CD4-positive, alpha-beta memory T cell (primary cell): ENCODE data around the gene IFRD1. TPM values are rescaled to one million over a fixed set of nuclear protein-coding genes. Genes with fewer than 3 reads are reported as not detected.

ENCODE experiments used
- CTCF ChIA-PET: fragments of 350-600 bp; sonication (Branson Sonifier 250); formaldehyde crosslinking; loops from one replicate; lab custom pipeline; 2021; ENCODE audit warnings: inconsistent platforms; ENCODE audit not compliant: partially characterized antibody; lab: Charles Lee
- POLR2A ChIA-PET: fragments of 350-600 bp; sonication (Branson Sonifier 250); formaldehyde crosslinking; loops from one replicate; lab custom pipeline; 2021; ENCODE audit not compliant: partially characterized antibody; lab: Charles Lee
- DNase-seq, 5 donors: peaks; one replicate each; pipeline versions ENCODE4 v3.0.0 to v3.0.0-alpha.2; 2020 to 2022; ENCODE audit warnings: mixed read lengths in 1 of 5
- H3K27ac ChIP-seq: one replicate; pipeline ENCODE4 v1.7.0; 2013; ENCODE audit warnings: low read depth, low read length
- H3K27me3 ChIP-seq: 2 replicates; pipeline ENCODE4 v1.7.0; 2013; ENCODE audit warnings: mild to moderate bottlenecking, low read length, moderate library complexity; ENCODE audit not compliant: insufficient read depth
- H3K36me3 ChIP-seq: 2 replicates; pipeline ENCODE4 v1.7.0; 2013; ENCODE audit warnings: mild to moderate bottlenecking, low read length, moderate library complexity; ENCODE audit not compliant: insufficient read depth
- H3K4me1 ChIP-seq: 2 replicates; pipeline ENCODE4 v1.7.0; 2013; ENCODE audit warnings: mild to moderate bottlenecking, low read length, moderate library complexity; ENCODE audit not compliant: insufficient read depth
- H3K4me3 ChIP-seq, 2 donors: one replicate each; pipeline ENCODE4 v1.7.0; 2013; ENCODE audit warnings: low read length in 2 of 2, mild to moderate bottlenecking in 1 of 2
- H3K9me3 ChIP-seq, 2 donors: one replicate each; pipeline ENCODE4 v1.7.0; 2013; ENCODE audit warnings: low read length in 2 of 2, control low read depth in 1 of 2; ENCODE audit not compliant: control insufficient read depth in 1 of 2
- H3K27ac Mint-ChIP-seq, 7 donors: one replicate each; pipeline ENCODE4 v1.8.0; 2020 to 2021; ENCODE audit warnings: mixed read lengths in 7 of 7, mild to moderate bottlenecking in 6 of 7, inconsistent platforms in 3 of 7, moderate library complexity in 3 of 7
- H3K27me3 Mint-ChIP-seq, 2 donors: one replicate each; pipeline ENCODE4 v1.8.0; 2020 to 2021; ENCODE audit warnings: mixed read lengths in 2 of 2
- H3K36me3 Mint-ChIP-seq, 2 donors: one replicate each; pipeline ENCODE4 v1.8.0; 2020 to 2021; ENCODE audit warnings: mixed read lengths in 2 of 2, inconsistent platforms in 1 of 2, mild to moderate bottlenecking in 1 of 2
- H3K4me1 Mint-ChIP-seq, 4 donors: one replicate each; pipeline ENCODE4 v1.8.0; 2020 to 2021; ENCODE audit warnings: mixed read lengths in 4 of 4, mild to moderate bottlenecking in 1 of 4
- H3K4me3 Mint-ChIP-seq, 8 donors: one replicate each; pipeline ENCODE4 v1.8.0; 2020 to 2021; ENCODE audit warnings: mixed read lengths in 8 of 8, mild to moderate bottlenecking in 7 of 8, moderate library complexity in 6 of 8, inconsistent platforms in 3 of 8
- H3K9me3 Mint-ChIP-seq, 8 donors: one replicate each; pipeline ENCODE4 v1.8.0; 2020 to 2021; ENCODE audit warnings: mixed read lengths in 8 of 8, mild to moderate bottlenecking in 5 of 8, inconsistent platforms in 3 of 8, moderate library complexity in 1 of 8
- intact Hi-C: fragments of 100-400 bp; cut with micrococcal nuclease; formaldehyde crosslinking; loops from one replicate; pipeline ENCODE4 v1.15.1; 2023
- polyA plus RNA-seq, 2 donors: library from polyadenylated mRNA; unstranded; fragments of 300-500 nt; fragmentation: Illumina TruSeq; gene quantifications; one replicate each; pipeline ENCODE4 v1.2.3, GENCODE V29; 2021
- total RNA-seq, 2 experiments: library from RNA; stranded (reverse); gene quantifications; one replicate each; pipeline ENCODE4 v1.2.3, GENCODE V29; 2021

Gene IFRD1
- total and polyA plus RNA-seq, 4 experiments from 2014 or later, result 19.8 to 57.0 (median 43.6) TPM

GRCh38 chr7:112467867-112468266 is 17.6 kb downstream of the IFRD1 start:
- Mint-ChIP-seq H3K4me1 (peaks cover 3 to 10% (median 5%) of the 10 kb centered on the region in 4 donors), H3K36me3 (peaks cover 60 to 81% of the 10 kb centered on the region in 2 donors), H3K9me3 (no peaks in the 10 kb centered on the region), H3K27me3 (no peaks in the 10 kb centered on the region), H3K4me3 (no peak overlapping the region), H3K27ac (peak overlapping the region in 2 of 7 donors; percentile 17 to 38)
- intact Hi-C loops, result loop anchor here (5.0 kb wide), 1 partner anchor 319 kb away; no protein-coding TSS in a partner anchor
- Histone ChIP-seq H3K36me3 (peaks cover 44% of the 10 kb centered on the region), H3K27ac (no peak overlapping the region), H3K4me1 (no peaks in the 10 kb centered on the region), H3K27me3 (no peaks in the 10 kb centered on the region), H3K4me3 (no peak overlapping the region), H3K9me3 (no peaks in the 10 kb centered on the region)
- ChIA-PET CTCF (interaction anchor here (1.0 kb wide), 1 partner anchor 17 kb away, joined by 3 read pairs; the partner anchor contains the start of gene IFRD1), POLR2A (interaction anchor here (1.6 kb wide), 1 partner anchor 17 kb away, joined by 7 read pairs; the partner anchor contains the start of gene IFRD1)
- no peak for DNase-seq

GRCh38 chr7:112470194-112470593 is 19.9 kb downstream of the IFRD1 start:
- no peaks in the 10 kb centered on the region for H3K9me3 Mint-ChIP-seq

DNA sequence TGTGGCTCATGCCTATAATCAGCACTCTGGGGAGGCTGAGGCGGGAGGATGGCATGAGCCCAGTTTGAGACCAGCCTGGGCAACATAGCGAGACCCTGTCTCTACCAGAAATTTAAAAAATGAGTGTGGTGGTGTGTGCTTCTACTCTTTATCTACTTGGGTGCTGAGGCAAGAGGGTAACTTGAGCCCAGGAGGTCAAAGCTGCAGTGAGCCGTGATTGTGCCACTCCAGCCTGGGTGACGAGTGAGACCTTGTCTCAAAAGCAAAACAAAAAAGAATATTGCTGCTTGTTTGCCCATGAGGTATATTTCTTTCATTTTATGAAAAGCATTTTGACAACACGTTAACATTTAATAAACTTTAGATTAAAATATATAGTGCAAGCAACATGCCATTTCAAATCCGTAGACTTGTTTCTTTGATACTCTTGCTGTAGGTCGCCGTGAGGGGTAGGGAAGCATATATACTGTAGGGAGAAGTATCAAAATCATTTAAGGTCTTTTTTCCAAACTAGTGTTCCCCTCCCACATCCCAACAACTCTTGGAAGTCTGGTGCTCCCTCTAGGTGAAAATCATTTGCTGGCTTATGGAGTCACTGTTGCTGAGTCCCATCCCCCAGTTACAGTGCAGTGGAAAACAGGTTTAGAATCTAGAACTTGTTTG is 26.3 kb downstream of the IFRD1 start:
- POLR2A ChIA-PET, result no interaction called here
- Histone ChIP-seq H3K9me3 (no peaks in the 10 kb centered on the region), H3K4me1 (no peaks in the 10 kb centered on the region), H3K36me3 (peaks cover 21% of the 10 kb centered on the region), H3K27me3 (no peaks in the 10 kb centered on the region), H3K27ac (no peak overlapping the region), H3K4me3 (no peak overlapping the region)
- Mint-ChIP-seq H3K4me1 (peaks cover 0 to 5% (median under 1%) of the 10 kb centered on the region in 4 donors), H3K4me3 (no peak overlapping the region), H3K27me3 (no peaks in the 10 kb centered on the region), H3K36me3 (peaks cover 51 to 59% of the 10 kb centered on the region in 2 donors), H3K9me3 (no peaks in the 10 kb centered on the region), H3K27ac (peak overlapping the region in 1 of 7 donors; percentile 15)
- CTCF ChIA-PET, result no interaction called here
- no peak for DNase-seq
- intact Hi-C loops, result no loop called here

More at GRCh38 chr7:112470194-112470593, 19.9 kb downstream of the IFRD1 start:
- DNase-seq, result no peak
- H3K4me3 ChIP-seq, result no peak overlapping the region
- H3K4me1 ChIP-seq, result no peaks in the 10 kb centered on the region
- POLR2A ChIA-PET, result no interaction called here
- H3K27ac Mint-ChIP-seq, result peak overlapping the region in 2 of 7 donors; percentile 30 to 32
- H3K27me3 Mint-ChIP-seq, result no peaks in the 10 kb centered on the region
- no peak overlapping the region for H3K27ac ChIP-seq
- H3K4me1 Mint-ChIP-seq, result peaks cover 3 to 6% (median 5%) of the 10 kb centered on the region in 4 donors
- H3K27me3 ChIP-seq, result no peaks in the 10 kb centered on the region
- intact Hi-C loops, result no loop called here
- peaks cover 42% of the 10 kb centered on the region for H3K36me3 ChIP-seq
- CTCF ChIA-PET, result no interaction called here
- no peaks in the 10 kb centered on the region for H3K9me3 ChIP-seq
- H3K36me3 Mint-ChIP-seq, result peaks cover 54 to 72% of the 10 kb centered on the region in 2 donors
- no peak overlapping the region for H3K4me3 Mint-ChIP-seq

DNA sequence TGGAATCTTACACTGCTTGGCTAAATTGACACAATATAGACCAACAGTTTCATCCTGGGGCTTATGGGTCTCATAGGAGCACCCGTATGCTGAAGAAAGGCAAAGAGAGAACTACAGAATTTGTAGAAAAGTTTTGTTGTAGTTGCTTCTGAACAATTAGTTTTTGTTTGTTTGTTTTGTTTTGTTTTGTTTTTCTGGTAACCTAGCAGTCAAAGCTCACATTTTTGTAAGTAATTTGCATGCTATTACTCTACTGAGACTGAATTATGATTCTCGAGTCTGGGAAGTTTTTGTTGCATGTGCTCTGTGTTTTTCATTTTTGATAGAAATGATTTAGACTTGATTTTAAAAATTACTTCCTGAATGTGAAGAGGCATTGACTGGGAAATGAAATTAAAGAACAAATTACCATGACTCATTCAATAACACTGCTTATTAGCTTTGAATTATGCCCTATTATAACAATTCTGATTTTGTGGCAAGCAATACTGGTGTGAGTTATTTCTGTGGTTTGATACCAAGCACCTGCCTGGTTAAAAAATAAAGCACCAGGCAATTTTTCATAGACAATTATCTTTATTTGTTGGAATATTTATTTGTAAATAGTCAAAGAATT is 31.0 kb downstream of the IFRD1 start:
- H3K36me3 ChIP-seq, result no peaks in the 10 kb centered on the region
- no peak overlapping the region for H3K27ac Mint-ChIP-seq
- H3K9me3 ChIP-seq, result no peaks in the 10 kb centered on the region
- H3K4me1 Mint-ChIP-seq, result peaks cover 0 to 3% (median 1%) of the 10 kb centered on the region in 4 donors
- ChIA-PET POLR2A (no interaction called here), CTCF (interaction anchor here (0.7 kb wide), 1 partner anchor 15 kb away, joined by 3 read pairs; no protein-coding TSS in a partner anchor)
- no peaks in the 10 kb centered on the region for H3K4me1 ChIP-seq
- no peaks in the 10 kb centered on the region for H3K27me3 ChIP-seq
- H3K4me3 Mint-ChIP-seq, result no peak overlapping the region
- intact Hi-C loops, result no loop called here
- H3K36me3 Mint-ChIP-seq, result peaks cover 20 to 25% of the 10 kb centered on the region in 2 donors
- no peak overlapping the region for H3K27ac ChIP-seq
- H3K9me3 Mint-ChIP-seq, result no peaks in the 10 kb centered on the region
- H3K27me3 Mint-ChIP-seq, result no peaks in the 10 kb centered on the region
- no peak for DNase-seq
- no peak overlapping the region for H3K4me3 ChIP-seq

GRCh38 chr7:112481833-112482670 is 31.8 kb downstream of the IFRD1 start:
- H3K4me1 ChIP-seq, result no peaks in the 10 kb centered on the region
- H3K4me3 ChIP-seq, result no peak overlapping the region
- no peak for DNase-seq
- intact Hi-C loops, result no loop called here
- no peak overlapping the region for H3K27ac ChIP-seq
- H3K9me3 Mint-ChIP-seq, result no peaks in the 10 kb centered on the region
- no peak overlapping the region for H3K4me3 Mint-ChIP-seq
- ChIA-PET POLR2A (no interaction called here), CTCF (interaction anchor here (1.2 kb wide), 1 partner anchor 15 kb away, joined by 3 read pairs; no protein-coding TSS in a partner anchor)
- no peaks in the 10 kb centered on the region for H3K36me3 ChIP-seq
- peaks cover 17 to 18% of the 10 kb centered on the region in 2 donors for H3K36me3 Mint-ChIP-seq
- no peak overlapping the region for H3K27ac Mint-ChIP-seq
- no peaks in the 10 kb centered on the region for H3K9me3 ChIP-seq
- H3K27me3 Mint-ChIP-seq, result no peaks in the 10 kb centered on the region
- H3K4me1 Mint-ChIP-seq, result peaks cover 0 to 3% (median 1%) of the 10 kb centered on the region in 4 donors
- no peaks in the 10 kb centered on the region for H3K27me3 ChIP-seq

- POLR2A ChIA-PET, result no interaction called here
- no peaks in the 10 kb centered on the region for H3K36me3 ChIP-seq
- H3K4me1 Mint-ChIP-seq, result peaks cover 0 to 3% (median 1%) of the 10 kb centered on the region in 4 donors
- peak overlapping the region in 1 of 7 donors; percentile 82 for H3K27ac Mint-ChIP-seq
- H3K27ac ChIP-seq, result no peak overlapping the region
- CTCF ChIA-PET, result no interaction called here
- H3K4me1 ChIP-seq, result no peaks in the 10 kb centered on the region
- H3K9me3 Mint-ChIP-seq, result no peaks in the 10 kb centered on the region
- no peaks in the 10 kb centered on the region for H3K27me3 ChIP-seq
- H3K4me3 ChIP-seq, result no peak overlapping the region
- no peak for DNase-seq
- no peaks in the 10 kb centered on the region for H3K9me3 ChIP-seq
- no peak overlapping the region for H3K4me3 Mint-ChIP-seq
- no peaks in the 10 kb centered on the region for H3K27me3 Mint-ChIP-seq
- intact Hi-C loops, result no loop called here
- peaks cover 2 to 3% of the 10 kb centered on the region in 2 donors for H3K36me3 Mint-ChIP-seq
Measured at GRCh38 chr7:112484671-112485167, 34.5 kb downstream of the IFRD1 start.
